GM12892 (cell line): ENCODE results near the gene IL19.

Experiments
- DNase-seq: peaks from one replicate; pipeline ENCODE4 v3.0.0; 2011; ENCODE audit not compliant: insufficient read length
- FAIRE-seq: peaks from 2 replicates; lab custom pipeline; 2011; peaks lifted over from hg19 to GRCh38; lab: Jason Lieb, UNC
- POLR2A ChIP-seq: IDR thresholded peaks from 2 replicates; pipeline ENCODE4 v1.6.1; 2011; ENCODE audit warnings: low read depth, low read length, control low read depth
- POLR2AphosphoS5 ChIP-seq: IDR thresholded peaks from 2 replicates; pipeline ENCODE4 v1.6.1; 2011; ENCODE audit warnings: low read depth, low read length, control low read depth
- TAF1 ChIP-seq: IDR thresholded peaks from 2 replicates; pipeline ENCODE4 v1.6.1; 2011; ENCODE audit warnings: low read depth, mild to moderate bottlenecking, control low read depth, low read length, borderline replicate concordance

The IL19 gene

DNA sequence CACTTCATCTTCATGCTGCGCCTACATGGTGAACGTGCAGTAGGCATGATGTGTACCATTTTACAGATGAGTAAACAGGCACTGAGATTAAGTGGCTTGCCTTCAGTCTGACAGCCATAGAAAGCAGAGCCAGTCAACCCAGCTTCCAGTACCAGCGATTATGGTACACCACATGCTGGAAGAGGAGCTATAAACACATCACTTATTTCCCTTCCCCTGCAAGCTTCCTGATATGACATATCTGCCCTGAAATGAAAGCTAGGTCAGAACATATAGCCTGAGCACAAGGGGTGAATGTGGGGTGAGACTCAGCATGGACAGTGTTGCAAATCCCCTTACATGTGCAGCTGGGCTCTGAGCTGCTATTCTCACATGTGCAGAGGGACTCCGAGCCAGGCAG lies 61.1 kb downstream of the IL19 start:
- no peak for DNase-seq
- TF ChIP-seq TAF1 (no peak), POLR2AphosphoS5 (no peak), POLR2A (no peak)
- no peak for FAIRE-seq

DNA sequence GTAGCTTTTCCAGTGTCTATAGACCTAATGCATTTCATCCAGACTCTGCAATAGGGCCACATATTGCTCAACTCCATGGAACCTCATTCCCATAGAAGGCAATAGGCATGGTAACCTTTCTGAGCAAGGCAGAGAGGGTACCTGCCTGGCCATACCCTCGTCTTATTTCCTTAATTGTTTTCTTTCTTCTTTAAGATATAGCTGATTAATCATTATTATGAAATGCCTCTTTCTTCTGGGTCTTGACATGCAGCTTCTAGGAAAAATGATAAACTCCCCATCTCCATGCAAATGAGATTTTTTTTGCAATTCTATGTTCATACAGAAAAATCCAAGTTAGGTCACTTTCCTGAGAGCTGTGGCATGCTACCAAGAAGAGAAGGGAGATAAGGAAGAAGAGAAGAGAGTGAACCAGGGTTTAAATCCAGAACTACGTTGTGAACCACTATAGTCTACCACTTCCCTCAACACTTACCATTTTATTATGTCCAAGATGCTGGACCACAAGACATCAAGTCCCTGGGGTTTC lies 61.8 kb downstream of the IL19 start:
- DNase-seq (no peak), FAIRE-seq (no peak)
- TF ChIP-seq POLR2AphosphoS5 (no peak), TAF1 (no peak), POLR2A (no peak)

DNA sequence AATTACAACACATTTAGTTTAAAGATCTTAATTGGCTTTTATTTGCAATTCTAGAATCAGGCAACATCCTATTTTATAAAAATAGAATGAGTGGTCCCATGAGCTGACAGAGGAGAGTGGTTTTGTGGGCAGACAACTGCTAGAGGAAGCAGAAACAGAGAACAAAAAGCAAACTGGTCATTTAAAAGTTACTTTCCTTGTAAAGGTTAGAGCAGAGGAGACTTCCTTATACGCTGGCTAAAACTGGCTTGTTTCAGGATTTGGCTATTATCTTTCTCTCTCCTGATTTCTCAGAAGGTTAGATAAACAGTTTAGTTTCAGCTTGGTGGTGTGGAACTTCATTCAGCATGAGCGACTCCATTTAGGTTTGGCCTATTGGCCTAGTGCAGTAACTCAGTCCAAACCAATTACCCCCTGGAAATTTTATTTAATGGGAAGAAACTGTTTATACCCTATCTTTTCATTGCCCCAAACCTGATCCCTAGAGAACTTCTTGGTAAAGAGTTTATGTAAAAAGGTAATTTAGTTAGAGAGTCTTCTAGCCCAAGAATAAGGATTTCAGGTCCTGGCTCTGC lies 62.6 kb downstream of the IL19 start:
- TF ChIP-seq POLR2A (no peak), POLR2AphosphoS5 (no peak), TAF1 (no peak)
- DNase-seq: no peak
- FAIRE-seq: no peak

DNA sequence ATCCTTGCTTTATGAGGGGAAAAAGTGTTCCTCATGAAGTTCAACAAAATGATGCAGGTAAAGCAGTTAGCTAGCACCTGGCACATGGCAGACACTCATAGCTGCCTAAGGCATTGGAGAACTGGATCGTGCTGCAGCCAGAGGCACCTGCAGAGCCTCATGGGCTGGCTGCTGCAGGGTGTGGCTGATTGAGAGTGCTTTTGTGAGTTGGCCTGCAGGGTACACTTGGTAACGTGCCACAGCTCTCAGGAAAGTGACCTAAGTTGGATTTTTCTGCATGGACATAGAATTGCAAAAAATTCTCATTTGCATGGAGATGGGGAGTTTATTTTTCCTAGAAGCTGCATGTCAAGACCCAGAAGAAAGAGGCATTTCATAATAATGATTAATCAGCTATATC lies 63.2 kb downstream of the IL19 start:
- TF ChIP-seq POLR2AphosphoS5 (no peak), POLR2A (no peak), TAF1 (no peak)
- DNase-seq (no peak), FAIRE-seq (peak; percentile 36)

DNA sequence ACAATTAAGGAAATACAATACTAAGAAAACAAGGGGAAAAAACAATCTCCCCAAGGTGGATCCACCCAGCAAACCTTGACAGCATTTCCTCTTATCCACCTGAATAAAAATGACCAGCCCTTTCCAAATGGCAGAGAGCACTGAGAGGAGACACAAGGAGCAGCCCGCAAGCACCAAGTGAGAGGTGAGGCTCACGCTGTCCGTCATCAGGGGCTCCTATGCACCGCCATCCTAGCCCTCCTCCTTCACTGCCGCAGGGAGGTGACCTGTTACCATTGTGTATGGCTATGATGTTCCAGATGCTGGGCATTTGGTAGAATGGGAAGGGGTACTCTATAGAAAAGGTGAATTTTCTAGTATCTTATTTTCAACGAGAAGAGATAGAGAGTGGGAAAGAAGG lies 63.6 kb downstream of the IL19 start:
- FAIRE-seq (no peak), DNase-seq (no peak)
- TF ChIP-seq POLR2A: no peak
- no peak for TF ChIP-seq POLR2AphosphoS5
- TF ChIP-seq TAF1: no peak

DNA sequence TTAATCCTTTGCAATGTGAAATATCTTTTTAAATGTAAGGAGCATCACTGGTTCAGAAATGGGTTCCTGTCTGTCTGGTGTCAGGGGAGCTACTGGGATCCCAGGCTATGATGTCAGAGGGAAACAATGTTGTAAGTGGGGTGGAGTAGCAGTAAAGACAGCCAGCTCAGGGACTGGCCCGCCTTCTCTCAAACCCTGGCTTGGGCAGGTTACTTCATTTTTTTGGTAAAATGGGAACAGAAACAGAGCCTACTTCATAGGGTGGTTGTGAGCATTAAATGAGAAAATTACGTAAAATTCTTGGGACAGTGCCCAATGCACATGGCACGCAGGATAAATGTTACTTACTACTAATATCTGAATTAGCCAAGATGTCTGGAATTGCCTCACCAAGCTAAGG lies 64.1 kb downstream of the IL19 start:
- TF ChIP-seq POLR2A: no peak
- TF ChIP-seq TAF1: no peak
- no peak for TF ChIP-seq POLR2AphosphoS5
- FAIRE-seq: no peak
- no peak for DNase-seq

DNA sequence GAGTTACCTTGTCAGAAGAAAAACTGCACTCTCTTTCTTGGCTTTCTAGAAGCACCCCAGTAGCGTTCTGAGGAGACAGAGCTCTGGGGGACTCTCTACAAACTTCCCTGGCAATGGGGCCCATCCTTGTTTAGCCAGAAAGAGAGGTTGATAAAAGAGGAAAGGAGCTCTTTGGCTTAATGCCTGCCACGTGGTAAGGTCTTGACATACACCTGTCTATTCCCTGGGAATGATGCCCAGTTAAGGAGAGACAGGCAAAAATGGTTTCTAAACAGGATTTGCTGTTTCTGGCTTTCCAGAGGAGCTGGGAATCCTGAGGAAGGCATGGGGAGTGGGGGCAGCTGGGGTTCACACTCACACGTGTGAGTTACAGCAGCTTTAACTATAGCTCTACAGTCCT lies 64.6 kb downstream of the IL19 start:
- TF ChIP-seq POLR2AphosphoS5 (no peak), POLR2A (no peak), TAF1 (no peak)
- no peak for FAIRE-seq
- no peak for DNase-seq

DNA sequence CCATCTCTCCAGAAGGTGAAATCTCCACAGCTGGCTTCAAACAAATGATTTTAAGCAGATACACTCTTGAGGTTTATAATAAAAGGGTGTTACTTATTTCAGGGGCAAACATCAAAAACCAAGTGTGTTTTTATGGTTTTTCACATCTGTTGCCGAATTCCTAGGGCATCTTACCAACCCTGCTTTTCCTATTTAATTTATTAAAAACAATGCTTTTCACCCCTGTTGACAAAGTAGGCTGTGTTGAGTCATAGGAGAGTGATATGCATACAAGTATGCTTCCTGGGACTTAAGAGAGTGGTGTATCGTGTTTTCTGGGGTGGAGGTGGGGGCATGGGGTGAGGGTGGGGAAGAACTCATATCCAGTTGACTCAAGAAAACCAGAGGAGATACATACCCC lies 65.5 kb downstream of the IL19 start:
- TF ChIP-seq POLR2A (no peak), POLR2AphosphoS5 (no peak), TAF1 (no peak)
- no peak for DNase-seq

DNA sequence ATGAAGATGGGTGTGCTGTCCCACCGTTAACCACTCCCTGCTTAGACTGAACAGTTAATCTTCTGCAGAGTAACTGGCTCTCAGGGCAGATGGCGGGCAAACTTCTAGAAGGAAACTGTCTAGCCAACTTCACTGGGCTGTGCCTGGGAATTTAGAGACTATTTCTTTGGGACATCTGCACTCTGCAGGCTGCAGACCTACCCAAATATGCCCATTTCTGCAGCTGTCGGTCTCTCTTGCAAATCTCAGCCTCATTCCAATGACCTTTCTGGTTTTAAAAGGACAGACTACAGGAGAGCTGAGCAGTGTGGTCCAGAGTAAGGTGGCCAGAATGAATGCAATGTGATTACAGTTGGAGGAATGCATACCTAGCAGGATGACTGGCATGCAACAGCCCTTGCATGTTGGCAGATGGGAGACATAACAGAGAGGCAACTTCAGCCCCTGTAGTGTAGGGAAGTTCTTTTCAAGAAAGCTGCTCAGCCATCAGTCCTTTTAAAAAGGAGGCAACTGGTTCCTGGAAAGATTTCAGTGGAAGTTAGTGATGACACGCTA lies 68.5 kb downstream of the IL19 start:
- no peak for FAIRE-seq
- no peak for DNase-seq
- TF ChIP-seq POLR2AphosphoS5 (no peak), TAF1 (no peak), POLR2A (no peak)

More for the DNA sequence above, 65.5 kb downstream of the IL19 start:
- FAIRE-seq: no peak

DNA sequence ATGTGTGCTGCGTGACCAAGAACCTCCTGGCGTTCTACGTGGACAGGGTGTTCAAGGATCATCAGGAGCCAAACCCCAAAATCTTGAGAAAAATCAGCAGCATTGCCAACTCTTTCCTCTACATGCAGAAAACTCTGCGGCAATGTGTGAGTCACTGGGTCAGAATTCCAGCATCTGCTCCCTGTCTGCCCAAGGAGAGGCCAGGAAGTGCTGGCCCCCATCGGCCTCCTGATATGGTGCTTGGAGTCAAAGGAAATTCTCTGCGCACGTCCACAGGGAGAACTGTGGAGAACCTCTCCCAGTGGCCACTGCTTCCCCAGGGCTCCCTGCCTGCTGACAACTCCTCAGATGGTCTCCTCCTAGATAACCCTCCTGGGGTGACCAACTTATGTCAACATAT lies 69.3 kb downstream of the IL19 start:
- FAIRE-seq (no peak), DNase-seq (no peak)
- TF ChIP-seq POLR2A: no peak
- no peak for TF ChIP-seq POLR2AphosphoS5
- TF ChIP-seq TAF1: no peak

DNA sequence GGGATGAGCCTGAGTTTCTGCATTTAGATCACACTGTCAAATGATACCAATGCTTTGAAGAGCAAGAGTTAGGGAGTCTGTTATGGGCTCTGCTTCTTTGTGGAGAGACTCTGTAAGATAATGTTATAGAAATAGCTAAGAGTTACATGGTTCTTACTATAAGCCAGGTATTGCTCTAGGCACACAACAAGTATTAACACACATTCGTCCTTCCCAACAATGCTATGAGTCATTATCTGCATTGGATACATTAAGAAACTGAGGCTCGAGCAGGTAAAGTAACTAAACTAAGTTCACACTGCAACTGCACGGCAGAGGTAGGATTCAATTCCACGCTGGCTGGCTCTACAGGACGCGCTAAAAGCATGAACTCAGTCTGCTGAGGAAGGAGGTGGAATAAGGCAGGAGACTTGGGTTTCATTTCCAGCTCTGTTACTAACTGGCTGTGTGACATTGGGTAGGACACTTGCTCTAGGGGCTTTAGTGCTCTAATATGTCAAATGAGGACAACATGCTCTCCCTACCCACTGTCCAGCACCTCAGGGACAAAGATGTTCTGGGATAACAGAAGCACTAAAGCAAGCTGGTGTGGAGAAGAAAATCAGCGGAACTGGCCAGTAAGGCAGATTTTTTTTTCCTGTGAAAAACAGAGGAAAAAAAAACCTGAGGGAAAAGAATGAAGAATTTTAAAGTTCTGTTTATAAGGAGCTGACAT lies 71.2 kb downstream of the IL19 start:
- DNase-seq (no peak), FAIRE-seq (no peak)
- TF ChIP-seq TAF1: no peak
- TF ChIP-seq POLR2AphosphoS5: no peak
- no peak for TF ChIP-seq POLR2A

DNA sequence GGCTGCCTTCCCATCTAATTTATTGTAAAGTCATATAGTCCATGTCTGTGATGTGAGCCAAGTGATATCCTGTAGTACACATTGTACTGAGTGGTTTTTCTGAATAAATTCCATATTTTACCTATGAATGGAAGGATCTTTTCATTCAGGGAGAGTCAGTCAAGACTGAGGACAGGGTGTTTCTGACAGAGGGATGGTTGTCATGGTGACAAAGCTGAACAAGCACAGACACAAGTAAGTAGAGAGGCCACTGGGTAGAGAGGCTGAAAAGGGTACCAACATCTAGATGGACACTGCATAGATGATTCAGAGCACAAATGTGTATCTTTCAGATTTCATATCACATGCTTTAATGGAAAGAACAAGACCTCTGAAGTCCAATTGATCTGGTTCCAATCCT lies 72.3 kb downstream of the IL19 start:
- DNase-seq: no peak
- FAIRE-seq: no peak
- TF ChIP-seq POLR2A (no peak), POLR2AphosphoS5 (no peak), TAF1 (no peak)
